HG03469 (cell line): ENCODE data around the gene SEC24D.

ENCODE experiments used
- ATAC-seq: cut with Tn5 transposase; IDR thresholded peaks from one replicate; pipeline ENCODE4 v1.9.1; 2021; ENCODE audit warnings: mild to moderate bottlenecking, moderate library complexity, moderate number of reproducible peaks; ENCODE audit not compliant: unreplicated experiment

The SEC24D gene

DNA sequence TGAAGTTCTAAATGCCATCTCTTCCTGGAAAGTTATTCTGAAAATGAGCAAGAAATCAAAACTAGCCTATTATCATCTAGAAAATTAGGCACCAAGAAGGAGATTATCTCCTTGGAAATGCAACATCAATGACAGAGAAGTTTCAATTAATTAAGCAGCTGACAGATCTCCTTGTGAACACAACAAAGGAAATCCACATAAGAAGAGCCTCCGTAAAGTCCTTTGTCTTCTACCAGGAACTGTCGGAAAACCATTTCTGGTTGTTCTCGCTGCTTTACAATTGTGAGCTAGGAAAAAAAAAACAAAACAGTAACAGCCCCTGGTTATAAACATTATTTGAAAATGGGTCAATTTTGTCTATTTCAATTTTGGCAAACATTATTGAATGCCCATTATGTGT, 112.6 kb downstream of the SEC24D start:
- no peak for ATAC-seq

DNA sequence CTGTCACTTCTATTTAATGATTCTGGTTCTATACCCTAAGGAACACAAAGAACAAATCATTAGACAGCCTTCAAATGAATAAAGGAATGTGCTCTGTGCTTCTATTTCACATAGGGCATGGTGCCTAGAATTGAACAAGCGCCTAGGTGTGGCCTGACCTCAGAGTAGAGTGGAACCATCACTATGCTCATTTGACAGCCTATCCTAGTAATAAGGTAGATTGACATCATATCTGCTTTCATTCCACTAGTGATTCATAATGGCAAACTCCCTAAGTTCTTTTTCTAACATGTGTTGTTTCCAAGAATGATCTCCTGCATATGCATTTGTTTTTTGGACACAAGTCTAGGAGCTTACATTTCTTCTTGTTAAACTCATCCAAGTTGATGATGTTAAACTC, 114.2 kb downstream of the SEC24D start:
- ATAC-seq: no peak

DNA sequence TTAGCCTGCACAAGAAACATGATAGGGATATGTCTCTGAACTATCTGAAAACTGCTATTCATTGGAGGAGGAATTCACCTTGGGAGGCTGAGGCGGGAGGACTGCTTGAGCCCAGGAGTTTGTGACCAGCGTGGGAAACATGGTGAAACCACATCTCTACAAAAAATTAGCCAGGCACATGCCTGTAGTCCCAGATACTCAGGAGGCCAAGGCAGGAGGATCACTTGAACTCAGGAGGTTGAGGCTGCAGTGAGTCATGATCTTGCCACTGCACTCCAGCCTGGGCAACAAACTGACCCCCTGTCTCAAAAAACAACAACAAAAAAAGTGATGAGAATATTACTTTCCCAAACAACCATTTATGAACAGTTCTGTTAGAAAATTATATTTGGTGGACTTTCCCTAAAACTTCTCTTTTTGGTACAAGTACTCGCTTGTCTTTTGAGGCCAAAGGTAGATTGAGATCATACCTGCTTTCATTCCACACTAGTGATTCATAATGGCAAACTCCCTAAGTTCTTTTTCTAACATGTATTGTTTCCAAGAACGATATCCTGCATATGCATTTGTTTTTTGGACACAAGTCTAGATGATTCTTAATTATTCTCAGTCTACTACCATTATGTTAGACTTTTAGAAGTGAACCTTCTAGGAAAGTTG, 117.3 kb downstream of the SEC24D start:
- ATAC-seq: no peak

DNA sequence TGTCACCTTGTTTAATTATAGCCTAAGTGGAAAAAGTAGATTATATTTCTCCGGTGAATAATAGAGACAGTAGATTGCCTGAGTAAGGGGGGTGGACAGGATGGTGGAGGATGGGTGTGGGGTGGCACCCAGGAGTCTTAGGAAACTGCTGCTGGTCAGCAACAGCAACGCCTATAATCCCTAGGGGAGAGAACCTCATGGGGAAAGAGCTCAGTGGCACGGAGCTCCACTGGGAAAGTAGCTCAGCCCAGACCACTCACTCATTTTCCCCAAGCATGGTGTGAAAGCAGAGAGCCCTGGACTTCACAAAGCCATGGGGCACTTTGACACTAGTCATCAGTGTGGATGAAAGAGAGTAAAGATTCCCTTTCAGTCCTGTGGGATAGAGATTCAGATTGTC, 119.6 kb downstream of the SEC24D start:
- ATAC-seq: no peak

DNA sequence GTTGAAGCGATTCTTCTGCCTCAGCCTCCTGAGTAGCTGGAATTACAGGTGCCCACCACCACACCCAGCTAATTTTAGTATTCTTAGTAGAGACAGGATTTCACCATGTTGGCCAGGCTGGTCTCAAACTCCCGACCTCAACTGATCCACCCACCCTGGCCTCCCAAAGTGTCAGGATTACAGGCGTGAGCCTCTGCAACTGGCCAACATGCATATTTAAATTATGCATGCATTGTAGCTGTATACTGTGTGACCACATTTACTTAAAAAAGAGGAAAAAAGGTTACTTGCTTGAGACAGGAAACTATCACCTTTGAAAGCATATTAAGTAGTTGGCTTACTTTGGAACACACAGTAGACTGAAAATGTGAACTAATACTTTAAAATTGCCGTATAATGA, 121.2 kb downstream of the SEC24D start:
- no peak for ATAC-seq

DNA sequence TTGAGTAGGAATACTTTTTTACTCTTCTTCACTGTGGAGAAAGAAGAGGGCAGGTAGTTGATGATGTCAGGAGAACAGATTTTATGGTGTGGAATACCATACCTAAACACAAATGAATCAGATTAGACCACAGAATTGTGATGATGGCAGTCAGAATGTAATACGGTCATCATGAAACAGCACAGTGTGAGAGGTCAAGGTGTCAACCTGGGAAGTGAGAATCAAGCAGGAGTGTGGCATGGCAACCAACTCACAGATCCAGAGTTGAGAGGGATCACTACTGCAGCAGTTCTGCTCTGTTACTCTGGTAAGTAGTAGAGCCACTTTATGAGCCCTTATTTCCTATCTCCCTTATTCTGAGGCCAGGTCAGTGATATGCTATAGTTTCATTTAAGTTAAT, 123.1 kb downstream of the SEC24D start:
- ATAC-seq: no peak

DNA sequence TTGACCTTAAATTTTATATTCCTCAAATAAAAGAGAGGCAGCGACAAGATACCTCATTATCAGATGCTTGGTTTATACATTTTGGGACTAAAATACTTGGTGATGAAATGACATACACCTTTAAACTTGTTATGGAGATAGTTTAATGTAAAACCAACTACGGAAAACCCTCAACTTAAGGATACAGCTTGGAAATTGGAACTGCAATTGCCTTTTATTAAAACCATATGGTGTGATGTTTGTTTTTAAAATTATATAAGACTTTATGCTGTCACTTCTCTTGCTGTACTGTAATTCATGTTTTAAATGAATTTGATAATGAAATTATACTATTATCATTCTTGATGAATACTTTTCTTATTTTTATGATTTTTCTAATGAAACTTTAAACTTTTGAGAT, 124.9 kb downstream of the SEC24D start:
- no peak for ATAC-seq

DNA sequence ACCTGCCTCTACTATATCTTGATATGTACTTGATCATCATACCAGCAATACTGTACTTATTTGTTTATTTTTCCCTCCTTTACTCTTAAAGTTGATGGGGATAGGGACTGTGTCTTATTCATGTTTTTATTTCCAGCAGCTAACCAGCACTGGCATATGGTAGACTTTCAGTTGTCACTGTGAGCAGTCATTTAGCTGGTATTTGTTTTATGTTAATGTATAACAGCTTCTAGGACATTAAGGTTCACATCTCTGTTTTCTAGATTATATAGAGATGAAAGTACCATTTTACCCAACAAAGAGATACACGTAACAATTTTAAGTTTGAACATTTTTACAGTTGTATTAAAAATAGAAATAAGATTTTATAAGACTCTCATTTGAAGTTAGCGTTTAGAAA, 132.8 kb downstream of the SEC24D start:
- no peak for ATAC-seq

DNA sequence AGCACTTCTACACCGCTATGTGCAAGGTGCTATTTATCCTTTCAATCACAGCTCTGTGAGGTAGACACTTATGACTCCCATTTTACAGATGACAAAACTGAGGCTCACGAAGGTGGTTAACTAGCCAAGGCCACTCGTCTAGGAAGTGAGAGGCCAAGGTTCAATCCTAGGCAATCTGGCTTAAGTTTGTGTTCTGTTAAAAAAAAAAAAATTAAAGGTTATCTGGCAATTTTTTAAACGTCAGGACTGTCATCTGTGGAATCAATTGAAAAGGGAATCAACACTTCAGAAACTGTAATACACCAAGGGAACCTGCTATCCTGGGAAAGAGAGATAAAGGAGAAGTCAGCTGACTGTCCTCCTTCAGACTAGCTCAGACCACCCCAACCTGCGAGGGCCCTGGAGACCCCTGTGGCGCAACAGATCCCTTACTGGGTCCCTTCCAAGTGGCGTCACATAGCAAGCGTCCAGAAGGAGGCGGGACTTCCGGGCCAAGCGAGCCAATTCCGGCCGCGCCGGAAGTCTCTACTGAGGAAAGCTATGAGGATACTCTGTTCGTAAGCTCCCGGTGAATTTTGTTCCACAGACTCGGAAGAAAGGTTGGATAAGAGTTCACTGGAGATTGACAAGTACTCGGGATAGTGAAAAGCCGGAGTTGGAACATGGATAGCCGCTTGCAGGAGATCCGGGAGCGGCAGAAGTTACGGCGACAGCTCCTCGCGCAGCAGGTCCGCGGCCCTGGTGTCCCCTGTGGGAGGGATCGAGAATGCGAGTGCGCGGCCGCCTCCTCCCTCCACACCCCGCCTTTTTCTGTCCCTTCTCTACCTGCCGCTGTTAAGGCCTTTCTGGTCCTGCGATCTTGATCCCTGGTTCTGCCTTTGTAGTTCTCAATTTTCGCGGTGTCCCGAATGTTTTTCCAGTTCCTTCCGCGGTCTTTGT, 150.8 kb downstream of the SEC24D start, which contains the start of gene METTL14:
METTL14 (plus strand) TSS at position 520 of the 939 bp plus-strand sequence; CDS start at position 663, 143 bp downstream.
- ATAC-seq: peak; percentile 99

DNA sequence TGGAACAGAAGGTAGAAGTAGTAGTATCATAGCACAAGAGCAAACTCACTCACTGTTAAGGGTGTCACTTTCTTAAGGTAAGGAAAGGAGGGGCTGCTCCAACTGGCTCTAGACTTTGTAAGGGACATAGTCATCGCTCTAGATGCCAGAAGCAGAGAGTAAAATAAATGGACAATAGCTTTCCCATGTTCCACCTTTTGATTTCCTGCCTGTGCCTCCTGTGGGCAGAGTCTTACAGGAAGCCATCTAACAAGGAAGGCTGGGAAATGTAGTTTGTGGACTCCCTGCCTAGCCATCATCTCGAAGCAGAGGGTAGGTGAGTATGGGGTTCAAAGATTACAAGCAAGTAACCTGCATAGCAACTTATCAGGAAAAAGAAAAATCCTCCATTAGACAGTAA, 152.4 kb downstream of the SEC24D start:
- ATAC-seq: no peak

DNA sequence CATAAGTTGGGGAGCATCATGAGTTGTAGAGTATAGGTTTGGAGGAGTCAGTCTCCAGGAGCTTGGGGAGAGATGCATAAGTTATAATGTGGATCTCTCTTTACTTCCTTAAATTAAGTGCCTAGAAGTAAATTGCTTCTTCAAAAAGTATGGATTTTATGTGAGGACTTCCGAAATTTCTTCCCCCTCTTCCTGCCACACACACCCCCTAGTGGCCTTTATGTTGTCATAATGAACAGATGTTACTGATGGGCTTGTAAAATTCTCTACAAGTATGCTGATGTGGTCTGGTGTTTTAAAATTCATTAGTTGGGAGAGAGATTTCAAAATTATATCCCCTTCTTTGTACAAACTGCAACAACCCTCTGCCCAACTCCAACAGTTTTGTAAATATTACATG, 153.0 kb downstream of the SEC24D start:
- no peak for ATAC-seq

DNA sequence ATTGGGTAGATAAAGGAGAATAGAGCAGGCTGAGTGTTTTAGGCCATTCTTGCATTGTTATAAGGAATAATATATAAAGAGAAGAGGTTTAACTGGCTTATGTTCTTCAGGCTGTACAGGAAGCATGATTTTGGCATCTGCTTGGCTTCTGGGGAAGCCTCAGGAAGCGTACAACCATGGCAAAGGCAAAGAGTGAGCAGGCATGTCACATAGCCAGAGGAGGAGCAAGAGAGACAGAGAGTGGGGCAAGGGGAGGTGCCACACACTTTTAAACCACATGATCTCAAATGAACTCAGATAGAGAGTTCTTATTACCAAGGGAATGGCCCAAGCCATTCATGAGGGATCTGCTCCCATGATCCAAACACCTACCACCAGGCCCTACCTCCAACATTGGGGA, 155.1 kb downstream of the SEC24D start:
- ATAC-seq: no peak

DNA sequence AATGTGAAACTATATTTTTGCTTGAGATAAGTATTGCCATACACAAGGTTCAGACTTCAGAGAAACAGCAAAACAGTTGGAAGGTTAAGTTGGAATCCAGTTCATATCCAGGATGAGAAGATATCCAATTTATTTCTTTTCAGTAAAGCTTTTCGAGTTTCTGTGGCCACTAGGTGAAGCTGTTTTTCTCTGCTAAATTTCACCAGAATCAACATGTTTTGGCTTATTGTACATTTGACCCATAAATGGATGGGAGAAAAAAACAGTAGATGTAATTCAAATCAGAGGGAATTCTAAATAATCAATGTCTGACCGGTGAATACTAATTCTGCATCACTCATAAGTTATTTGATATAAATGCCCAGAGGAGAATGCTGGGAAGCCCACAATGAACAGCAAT, 159.8 kb downstream of the SEC24D start:
- no peak for ATAC-seq
